Fibroblast of mammary gland (primary cell): ENCODE measurements around the gene CACNA1B.

Source experiments
- DNase-seq: peaks from one replicate; pipeline ENCODE4 v3.0.0-alpha.2; 2010; ENCODE audit warnings: low read depth
- H3K4me3 ChIP-seq: 2 replicates; pipeline ENCODE4 v1.5.1; 2011; ENCODE audit warnings: low read depth, mild to moderate bottlenecking, low read length, moderate library complexity; ENCODE audit not compliant: control insufficient read depth
- CTCF ChIP-seq: conservative IDR thresholded peaks from 2 replicates; pipeline ENCODE4 v1.5.1; 2011; ENCODE audit warnings: low read depth, low read length, inconsistent platforms; ENCODE audit not compliant: control insufficient read depth, insufficient read depth

The CACNA1B gene

GRCh38 chr9:137870432-137870831 lies 7.2 kb upstream of the CACNA1B start:
- TF ChIP-seq CTCF: no peak
- H3K4me3 ChIP-seq: no peak overlapping the region

GRCh38 chr9:137872296-137872695 lies 5.3 kb upstream of the CACNA1B start:
- H3K4me3 ChIP-seq: no peak overlapping the region
- no peak for TF ChIP-seq CTCF
- no peak for DNase-seq

More at GRCh38 chr9:137870432-137870831, 7.2 kb upstream of the CACNA1B start:
- DNase-seq: no peak

- no peak for DNase-seq
- TF ChIP-seq CTCF: no peak
- H3K4me3 ChIP-seq: no peak overlapping the region
Observed at GRCh38 chr9:137873408-137873807, 4.2 kb upstream of the CACNA1B start.

GRCh38 chr9:137873858-137874362 lies 3.7 kb upstream of the CACNA1B start:
- no peak overlapping the region for H3K4me3 ChIP-seq
- TF ChIP-seq CTCF: no peak
- no peak for DNase-seq

- no peak for TF ChIP-seq CTCF
- DNase-seq: no peak
- no peak overlapping the region for H3K4me3 ChIP-seq
Observed at GRCh38 chr9:137875354-137875753, 2.2 kb upstream of the CACNA1B start.

GRCh38 chr9:137875846-137876245 lies 1.7 kb upstream of the CACNA1B start:
- no peak for DNase-seq

More at GRCh38 chr9:137875846-137876245, 1.7 kb upstream of the CACNA1B start:
- H3K4me3 ChIP-seq: no peak overlapping the region
- TF ChIP-seq CTCF: no peak
